HepG2 (cell line): Measurements from ENCODE around the gene DSTYK.

Experiments used
- BCL3 ChIP-seq: sonication (generic); formaldehyde crosslinking; IDR thresholded peaks from 2 replicates; pipeline ENCODE4 v1.5.1; 2020; ENCODE audit warnings: mild to moderate bottlenecking, missing genetic modification reagents, moderate library complexity
- HNRNPH1 ChIP-seq: fragments of 200-400 bp; formaldehyde crosslinking; optimal IDR thresholded peaks from 2 replicates; pipeline ENCODE3; 2017; ENCODE audit warnings: mild to moderate bottlenecking, low read depth, low read length
- YY1 ChIP-seq: IDR thresholded peaks from 2 replicates; pipeline ENCODE4 v1.6.1; 2011; ENCODE audit warnings: low read length, low read depth, moderate library complexity, mild to moderate bottlenecking; ENCODE audit not compliant: insufficient read depth, insufficient replicate concordance
- TF ChIP-seq, protein P1 (sequence below), 2 experiments: sonication (generic) in 1 of 2; formaldehyde crosslinking in 1 of 2; IDR thresholded peaks; 2 replicates each; pipeline versions ENCODE4 v1.4.0 to v1.6.1; 2016 to 2020; ENCODE audit warnings: borderline replicate concordance in 1 of 2, low read depth in 1 of 2, mild to moderate bottlenecking in 1 of 2, missing genetic modification reagents in 1 of 2

DNA sequence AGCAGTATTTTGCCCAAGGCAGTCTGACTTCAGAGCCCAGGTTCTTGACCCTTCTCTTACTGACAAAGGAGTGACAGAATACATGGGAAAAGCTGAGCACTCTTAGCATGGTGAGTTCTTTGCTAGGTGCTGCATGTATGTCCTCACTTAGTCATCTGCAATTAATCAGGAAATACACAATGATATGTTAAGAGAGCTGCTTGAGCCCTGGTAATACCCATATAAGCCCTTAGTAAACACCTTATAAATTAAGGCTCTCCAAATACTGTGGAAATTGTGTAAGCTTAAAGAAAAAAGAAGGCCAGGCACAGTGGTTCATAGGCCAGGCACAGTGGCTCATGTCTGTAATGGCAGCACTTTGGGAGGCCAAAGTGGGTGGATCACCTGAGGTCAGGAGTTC is 113.3 kb downstream of the DSTYK start:
- TF ChIP-seq YY1 (no peak), HNRNPH1 (no peak), BCL3 (CRISPR knock-in tag) (no peak)
- TF ChIP-seq, protein P1, sequence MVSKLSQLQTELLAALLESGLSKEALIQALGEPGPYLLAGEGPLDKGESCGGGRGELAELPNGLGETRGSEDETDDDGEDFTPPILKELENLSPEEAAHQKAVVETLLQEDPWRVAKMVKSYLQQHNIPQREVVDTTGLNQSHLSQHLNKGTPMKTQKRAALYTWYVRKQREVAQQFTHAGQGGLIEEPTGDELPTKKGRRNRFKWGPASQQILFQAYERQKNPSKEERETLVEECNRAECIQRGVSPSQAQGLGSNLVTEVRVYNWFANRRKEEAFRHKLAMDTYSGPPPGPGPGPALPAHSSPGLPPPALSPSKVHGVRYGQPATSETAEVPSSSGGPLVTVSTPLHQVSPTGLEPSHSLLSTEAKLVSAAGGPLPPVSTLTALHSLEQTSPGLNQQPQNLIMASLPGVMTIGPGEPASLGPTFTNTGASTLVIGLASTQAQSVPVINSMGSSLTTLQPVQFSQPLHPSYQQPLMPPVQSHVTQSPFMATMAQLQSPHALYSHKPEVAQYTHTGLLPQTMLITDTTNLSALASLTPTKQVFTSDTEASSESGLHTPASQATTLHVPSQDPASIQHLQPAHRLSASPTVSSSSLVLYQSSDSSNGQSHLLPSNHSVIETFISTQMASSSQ (IDR thresholded peaks at IDR 0.05; ENCODE audit: low read depth), result no peak
- TF ChIP-seq, protein P1 (CRISPR knock-in tag; IDR thresholded peaks at IDR 0.05; ENCODE audit: borderline replicate concordance), result no peak
